Measurements from ENCODE around the gene FBF1.

GRCh38 chr17:75872434-75873351 is 68.1 kb downstream of the FBF1 start:
- TF ChIP-seq, protein P1, sequence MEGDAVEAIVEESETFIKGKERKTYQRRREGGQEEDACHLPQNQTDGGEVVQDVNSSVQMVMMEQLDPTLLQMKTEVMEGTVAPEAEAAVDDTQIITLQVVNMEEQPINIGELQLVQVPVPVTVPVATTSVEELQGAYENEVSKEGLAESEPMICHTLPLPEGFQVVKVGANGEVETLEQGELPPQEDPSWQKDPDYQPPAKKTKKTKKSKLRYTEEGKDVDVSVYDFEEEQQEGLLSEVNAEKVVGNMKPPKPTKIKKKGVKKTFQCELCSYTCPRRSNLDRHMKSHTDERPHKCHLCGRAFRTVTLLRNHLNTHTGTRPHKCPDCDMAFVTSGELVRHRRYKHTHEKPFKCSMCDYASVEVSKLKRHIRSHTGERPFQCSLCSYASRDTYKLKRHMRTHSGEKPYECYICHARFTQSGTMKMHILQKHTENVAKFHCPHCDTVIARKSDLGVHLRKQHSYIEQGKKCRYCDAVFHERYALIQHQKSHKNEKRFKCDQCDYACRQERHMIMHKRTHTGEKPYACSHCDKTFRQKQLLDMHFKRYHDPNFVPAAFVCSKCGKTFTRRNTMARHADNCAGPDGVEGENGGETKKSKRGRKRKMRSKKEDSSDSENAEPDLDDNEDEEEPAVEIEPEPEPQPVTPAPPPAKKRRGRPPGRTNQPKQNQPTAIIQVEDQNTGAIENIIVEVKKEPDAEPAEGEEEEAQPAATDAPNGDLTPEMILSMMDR (IDR thresholded peaks at IDR 0.05) = peak in 1 of 4 experiments; percentile 4
- TF ChIP-seq POLR2AphosphoS5 (IDR thresholded peaks at IDR 0.05) = peak; percentile 77
